SK-N-SH (cell line): Measurements from ENCODE around the gene PPP1R12C. TPM values are rescaled to one million over a fixed set of nuclear protein-coding genes. Genes with fewer than 3 reads are reported as not detected.

Experiments
- ELF1 ChIP-seq: IDR thresholded peaks from 2 replicates; pipeline ENCODE4 v1.4.0; 2012
- EZH2phosphoT487 ChIP-seq: fragments of 200-600 bp; sonication (generic); IDR thresholded peaks from 2 replicates; pipeline ENCODE4 v1.6.1; 2017; ENCODE audit warnings: low read depth, mixed run types, mild to moderate bottlenecking, antibody characterized with exemption, moderate library complexity, borderline replicate concordance
- FOSL2 ChIP-seq: IDR thresholded peaks from 2 replicates; pipeline ENCODE4 v1.4.0; 2012; ENCODE audit warnings: low read depth, mild to moderate bottlenecking, moderate library complexity, borderline replicate concordance
- FOXM1 ChIP-seq: IDR thresholded peaks from 2 replicates; pipeline ENCODE4 v1.4.0; 2012; ENCODE audit warnings: low read depth, mild to moderate bottlenecking
- GABPA ChIP-seq: IDR thresholded peaks from 2 replicates; pipeline ENCODE4 v1.4.0; 2012; ENCODE audit warnings: low read depth, mild to moderate bottlenecking
- IRF3 ChIP-seq: fragments of 150-350 bp; IDR thresholded peaks from 2 replicates; pipeline ENCODE4 v1.6.1; 2016; ENCODE audit warnings: mild to moderate bottlenecking, low read depth, low read length
- MAX ChIP-seq: IDR thresholded peaks from 2 replicates; pipeline ENCODE4 v1.4.0; 2012; ENCODE audit warnings: low read depth
- MXI1 ChIP-seq: IDR thresholded peaks from 2 replicates; pipeline ENCODE4 v1.6.1; 2012; ENCODE audit warnings: mild to moderate bottlenecking, low read depth, low read length, improper control_type of control experiment
- RAD21 ChIP-seq: IDR thresholded peaks from 2 replicates; pipeline ENCODE4 v1.6.1; 2012; ENCODE audit warnings: mild to moderate bottlenecking, low read length
- RFX5 ChIP-seq: IDR thresholded peaks from 2 replicates; pipeline ENCODE4 v1.6.1; 2012; ENCODE audit warnings: mild to moderate bottlenecking, improper control_type of control experiment, low read length
- SIN3A ChIP-seq: IDR thresholded peaks from 2 replicates; pipeline ENCODE4 v1.6.1; 2012; ENCODE audit warnings: low read depth, mild to moderate bottlenecking, low read length, moderate library complexity, borderline replicate concordance
- TAF1 ChIP-seq: IDR thresholded peaks from 2 replicates; pipeline ENCODE4 v1.6.1; 2012; ENCODE audit warnings: low read depth, mild to moderate bottlenecking, low read length, moderate library complexity, borderline replicate concordance
- TCF12 ChIP-seq: IDR thresholded peaks from 2 replicates; pipeline ENCODE4 v1.4.0; 2012
- USF1 ChIP-seq: IDR thresholded peaks from 2 replicates; pipeline ENCODE4 v1.4.0; 2012; ENCODE audit warnings: low read depth, borderline replicate concordance
- YY1 ChIP-seq: IDR thresholded peaks from 2 replicates; pipeline ENCODE4 v1.4.0; 2012; ENCODE audit warnings: low read depth, mild to moderate bottlenecking
- polyA plus RNA-seq, 3 experiments: library from polyadenylated mRNA; depleted of rRNA; stranded (reverse); fragments of >200 nt; gene quantifications; 2 replicates each; pipeline ENCODE4 v1.2.3, GENCODE V29; 2012
- TF ChIP-seq, protein P1 (sequence below): IDR thresholded peaks from 2 replicates; pipeline ENCODE4 v1.4.0; 2012; ENCODE audit warnings: low read depth, borderline replicate concordance

The PPP1R12C gene
- polyA plus RNA-seq, 1 of the 3 experiments (the other 2 are of a cell fraction), result 83.9 TPM

GRCh38 chr19:55160128-55160985, 42.9 kb upstream of the PPP1R12C start (continued):
- peak; percentile 73 for TF ChIP-seq MAX
- peak; percentile 63; the same call in 1 of the 2 replicates for TF ChIP-seq MXI1
- no peak for TF ChIP-seq FOSL2
- TF ChIP-seq TCF12, result no peak
- no peak for TF ChIP-seq GABPA
- no peak for TF ChIP-seq TAF1
- no peak for TF ChIP-seq IRF3
- no peak for TF ChIP-seq FOXM1
- TF ChIP-seq RFX5, result no peak
- no peak for TF ChIP-seq SIN3A
- no peak for TF ChIP-seq EZH2phosphoT487
- TF ChIP-seq, protein P1, sequence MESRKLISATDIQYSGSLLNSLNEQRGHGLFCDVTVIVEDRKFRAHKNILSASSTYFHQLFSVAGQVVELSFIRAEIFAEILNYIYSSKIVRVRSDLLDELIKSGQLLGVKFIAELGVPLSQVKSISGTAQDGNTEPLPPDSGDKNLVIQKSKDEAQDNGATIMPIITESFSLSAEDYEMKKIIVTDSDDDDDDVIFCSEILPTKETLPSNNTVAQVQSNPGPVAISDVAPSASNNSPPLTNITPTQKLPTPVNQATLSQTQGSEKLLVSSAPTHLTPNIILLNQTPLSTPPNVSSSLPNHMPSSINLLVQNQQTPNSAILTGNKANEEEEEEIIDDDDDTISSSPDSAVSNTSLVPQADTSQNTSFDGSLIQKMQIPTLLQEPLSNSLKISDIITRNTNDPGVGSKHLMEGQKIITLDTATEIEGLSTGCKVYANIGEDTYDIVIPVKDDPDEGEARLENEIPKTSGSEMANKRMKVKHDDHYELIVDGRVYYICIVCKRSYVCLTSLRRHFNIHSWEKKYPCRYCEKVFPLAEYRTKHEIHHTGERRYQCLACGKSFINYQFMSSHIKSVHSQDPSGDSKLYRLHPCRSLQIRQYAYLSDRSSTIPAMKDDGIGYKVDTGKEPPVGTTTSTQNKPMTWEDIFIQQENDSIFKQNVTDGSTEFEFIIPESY, result no peak
- peak; percentile 71 for TF ChIP-seq RAD21
- no peak for TF ChIP-seq USF1
- TF ChIP-seq ELF1, result no peak
- TF ChIP-seq YY1, result no peak
